Common myeloid progenitor, CD34-positive (primary cell): ENCODE measurements around the gene ALX4.
A peak's percentile ranks its signal among the peaks of the same experiment; 100 is the strongest.

Source experiments
- CTCF ChIA-PET: fragments of 350-600 bp; sonication (Branson Sonifier 250); formaldehyde crosslinking; loops from one replicate; lab custom pipeline; 2021; ENCODE audit warnings: antibody characterized with exemption; lab: Charles Lee
- POLR2A ChIA-PET: fragments of 350-600 bp; sonication (Branson Sonifier 250); formaldehyde crosslinking; loops from one replicate; lab custom pipeline; 2021; ENCODE audit warnings: antibody characterized with exemption; lab: Charles Lee
- DNase-seq, 3 donors: peaks; one replicate each; pipeline versions ENCODE4 v3.0.0 to v3.0.0-alpha.2; 2013
- H3K27ac ChIP-seq, 2 experiments: 1 replicate in 1 of 2; 2 replicates in 1 of 2; pipeline ENCODE4 v1.7.0; 2013; ENCODE audit warnings: inconsistent platforms in 2 of 2, low read length in 2 of 2, mild to moderate bottlenecking in 2 of 2, low read depth in 1 of 2, moderate library complexity in 1 of 2; ENCODE audit not compliant: severe bottlenecking in 2 of 2, insufficient read depth in 1 of 2, poor library complexity in 1 of 2
- H3K27me3 ChIP-seq, 5 experiments: replicated peaks in 2 of 5; 1 replicate in 3 of 5; 2 replicates in 2 of 5; pipeline versions ENCODE4 v1.6.1 to v1.7.0; 2013; ENCODE audit warnings: low read length in 4 of 5, mild to moderate bottlenecking in 2 of 5, moderate library complexity in 2 of 5, inconsistent platforms in 1 of 5; ENCODE audit not compliant: insufficient read depth in 5 of 5, control insufficient read depth in 4 of 5
- H3K36me3 ChIP-seq, 4 experiments: 1 replicate in 2 of 4; 2 replicates in 2 of 4; pipeline versions ENCODE4 v1.6.1 to v1.7.0; 2013; ENCODE audit warnings: low read length in 3 of 4, control low read depth in 1 of 4, mild to moderate bottlenecking in 1 of 4; ENCODE audit not compliant: control insufficient read depth in 4 of 4, insufficient read depth in 4 of 4
- H3K4me1 ChIP-seq, 4 experiments: 1 replicate in 3 of 4; 2 replicates in 1 of 4; pipeline versions ENCODE4 v1.6.1 to v1.7.1; 2013; ENCODE audit warnings: low read length in 3 of 4, mild to moderate bottlenecking in 3 of 4, control low read depth in 1 of 4, inconsistent platforms in 1 of 4, moderate library complexity in 1 of 4; ENCODE audit not compliant: control insufficient read depth in 4 of 4, insufficient read depth in 4 of 4; ENCODE audit errors: control extremely low read depth in 1 of 4
- H3K4me3 ChIP-seq, 7 experiments: 1 replicate in 4 of 7; 2 replicates in 3 of 7; pipeline versions ENCODE4 v1.5.1 to v1.7.0; 2013; ENCODE audit warnings: mild to moderate bottlenecking in 7 of 7, low read length in 6 of 7, moderate library complexity in 6 of 7, inconsistent platforms in 2 of 7, low read depth in 2 of 7, control low read depth in 1 of 7; ENCODE audit not compliant: insufficient read depth in 4 of 7, control insufficient read depth in 1 of 7; ENCODE audit errors: extremely low read depth in 1 of 7
- H3K9me3 ChIP-seq, 5 experiments: 1 replicate in 4 of 5; 2 replicates in 1 of 5; pipeline versions ENCODE4 v1.6.1 to v1.7.1; 2013; ENCODE audit warnings: low read length in 4 of 5, mild to moderate bottlenecking in 2 of 5, inconsistent platforms in 1 of 5, low read depth in 1 of 5, moderate library complexity in 1 of 5; ENCODE audit not compliant: control insufficient read depth in 4 of 5, insufficient read depth in 2 of 5; ENCODE audit errors: control extremely low read depth in 1 of 5
- WGBS: methylation state at CpG from one replicate; pipeline ENCODE4 v1.1.5; 2013; ENCODE audit not compliant: insufficient coverage; 5-methylcytosine and 5-hydroxymethylcytosine counted together

The ALX4 gene

GRCh38 chr11:44301564-44302271 is 8.2 kb downstream of the ALX4 start:
- CTCF ChIA-PET = interaction anchor here (0.7 to 1.2 kb wide), 2 partner anchors 13 to 16 kb away, joined by 3 read pairs; no protein-coding TSS in a partner anchor
- no peak overlapping the region for H3K4me3 ChIP-seq
- H3K36me3 ChIP-seq = no peaks in the 10 kb centered on the region
- peaks cover 0 to 86% (median 26%) of the 10 kb centered on the region in 5 experiments for H3K27me3 ChIP-seq
- no peak overlapping the region for H3K27ac ChIP-seq
- 82% methylated on average over 19 of the region's 20 CpGs for WGBS
- POLR2A ChIA-PET = no interaction called here
- H3K4me1 ChIP-seq = peaks cover 3 to 28% (median 16%) of the 10 kb centered on the region in 4 experiments
- peak in 2 of 3 donors; percentile 66 to 67 for DNase-seq
- peaks cover 0 to under 1% (median 0%) of the 10 kb centered on the region in 5 experiments for H3K9me3 ChIP-seq

GRCh38 chr11:44300844-44301563 is 8.9 kb downstream of the ALX4 start:
- H3K27ac ChIP-seq = no peak overlapping the region
- H3K9me3 ChIP-seq = no peaks in the 10 kb centered on the region
- 97% methylated on average over 5 of the region's 6 CpGs for WGBS
- H3K27me3 ChIP-seq = peaks cover 0 to 79% (median 20%) of the 10 kb centered on the region in 5 experiments
- no peak for DNase-seq
- POLR2A ChIA-PET = no interaction called here
- peaks cover 3 to 24% (median 12%) of the 10 kb centered on the region in 4 experiments for H3K4me1 ChIP-seq
- H3K4me3 ChIP-seq = no peak overlapping the region
- CTCF ChIA-PET = interaction anchor here (1.2 kb wide), 1 partner anchor 15 kb away, joined by 3 read pairs; no protein-coding TSS in a partner anchor
- H3K36me3 ChIP-seq = no peaks in the 10 kb centered on the region

GRCh38 chr11:44298862-44299261 is 11.1 kb downstream of the ALX4 start:
- Histone ChIP-seq H3K4me1 (peaks cover 0 to 5% (median under 1%) of the 10 kb centered on the region in 4 experiments), H3K9me3 (no peaks in the 10 kb centered on the region), H3K27me3 (peaks cover 0 to 57% (median 10%) of the 10 kb centered on the region in 5 experiments), H3K4me3 (no peak overlapping the region), H3K36me3 (no peaks in the 10 kb centered on the region), H3K27ac (no peak overlapping the region)
- DNase-seq = no peak
- ChIA-PET CTCF (interaction anchor here (1.4 kb wide), 1 partner anchor 10 kb away, joined by 8 read pairs; no protein-coding TSS in a partner anchor), POLR2A (no interaction called here)
- WGBS = 67% methylated on average over 1 of the region's 2 CpGs

- Histone ChIP-seq H3K4me1 (no peaks in the 10 kb centered on the region), H3K9me3 (no peaks in the 10 kb centered on the region), H3K27ac (no peak overlapping the region), H3K27me3 (peaks cover 0 to 18% (median 4%) of the 10 kb centered on the region in 5 experiments), H3K4me3 (no peak overlapping the region), H3K36me3 (no peaks in the 10 kb centered on the region)
- 87% methylated on average over 3 of the region's 4 CpGs for WGBS
- CTCF ChIA-PET = interaction anchor here (1.6 kb wide), 1 partner anchor 248 kb away, joined by 5 read pairs; no protein-coding TSS in a partner anchor
- POLR2A ChIA-PET = no interaction called here
- no peak for DNase-seq
These were observed 19.7 kb downstream of the ALX4 start for GRCh38 chr11:44290208-44290607.

- WGBS = no CpG with 5 or more reads among the region's 3 CpGs
- H3K36me3 ChIP-seq = no peaks in the 10 kb centered on the region
- no peaks in the 10 kb centered on the region for H3K9me3 ChIP-seq
- peaks cover 0 to 18% (median 4%) of the 10 kb centered on the region in 5 experiments for H3K27me3 ChIP-seq
- ChIA-PET CTCF (interaction anchor here (0.9 to 4.4 kb wide), 4 partner anchors 11 to 252 kb away, joined by 3 to 24 read pairs (median 6); no protein-coding TSS in a partner anchor), POLR2A (interaction anchor here (0.6 kb wide), 1 partner anchor 161 kb away, joined by 3 read pairs; no protein-coding TSS in a partner anchor)
- no peak overlapping the region for H3K4me3 ChIP-seq
- no peak for DNase-seq
- H3K4me1 ChIP-seq = no peaks in the 10 kb centered on the region
- no peak overlapping the region for H3K27ac ChIP-seq
These were observed 21.8 kb downstream of the ALX4 start for GRCh38 chr11:44288133-44288526.

GRCh38 chr11:44286911-44287310 is 23.0 kb downstream of the ALX4 start:
- 84% methylated on average over 9 of the region's 11 CpGs for WGBS
- no peak for DNase-seq
- ChIA-PET CTCF (interaction anchor here (0.9 to 4.4 kb wide), 7 partner anchors 8 to 260 kb away, joined by 3 to 24 read pairs (median 4); no protein-coding TSS in a partner anchor), POLR2A (no interaction called here)
- no peaks in the 10 kb centered on the region for H3K9me3 ChIP-seq
- H3K27me3 ChIP-seq = peaks cover 0 to 18% (median 6%) of the 10 kb centered on the region in 5 experiments
- H3K36me3 ChIP-seq = no peaks in the 10 kb centered on the region
- H3K27ac ChIP-seq = no peak overlapping the region
- no peaks in the 10 kb centered on the region for H3K4me1 ChIP-seq
- no peak overlapping the region for H3K4me3 ChIP-seq
